ENCODE results near the gene CDHR2.

DNA sequence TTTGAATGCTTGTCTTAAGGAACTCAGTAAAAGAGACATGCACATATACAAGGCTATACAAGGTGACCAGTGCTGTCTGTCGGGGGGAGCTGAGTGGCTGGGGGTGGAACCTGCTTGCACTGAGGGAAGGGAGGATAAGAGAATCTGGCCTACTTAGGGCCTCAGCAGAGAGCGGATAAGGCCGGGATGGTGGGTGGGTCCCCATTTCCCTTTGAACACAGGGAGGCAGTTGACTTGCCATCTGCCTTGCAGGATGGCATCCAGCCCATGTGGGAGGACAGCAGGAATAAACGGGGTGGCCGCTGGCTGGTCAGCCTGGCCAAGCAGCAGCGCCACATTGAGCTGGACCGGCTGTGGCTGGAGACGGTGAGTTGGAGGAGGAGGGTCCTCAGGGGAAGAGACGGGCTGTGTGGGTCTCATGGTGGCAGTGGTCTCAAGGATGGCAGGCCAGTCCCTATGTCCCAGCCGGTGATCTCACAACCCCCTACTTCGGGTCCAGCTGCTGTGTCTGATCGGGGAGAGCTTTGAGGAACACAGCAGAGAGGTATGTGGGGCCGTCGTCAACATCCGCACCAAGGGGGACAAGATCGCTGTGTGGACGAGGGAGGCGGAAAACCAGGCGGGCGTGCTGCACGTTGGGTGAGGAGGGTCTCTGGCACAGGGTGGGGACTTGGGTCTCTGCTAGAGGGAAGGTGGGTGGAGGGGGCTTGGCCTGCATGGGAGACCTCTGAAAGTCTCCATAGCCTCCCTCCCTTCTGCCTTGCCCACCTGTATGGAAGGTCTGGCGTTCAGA is 95.9 kb downstream of the CDHR2 start:
- TF ChIP-seq, protein P1, sequence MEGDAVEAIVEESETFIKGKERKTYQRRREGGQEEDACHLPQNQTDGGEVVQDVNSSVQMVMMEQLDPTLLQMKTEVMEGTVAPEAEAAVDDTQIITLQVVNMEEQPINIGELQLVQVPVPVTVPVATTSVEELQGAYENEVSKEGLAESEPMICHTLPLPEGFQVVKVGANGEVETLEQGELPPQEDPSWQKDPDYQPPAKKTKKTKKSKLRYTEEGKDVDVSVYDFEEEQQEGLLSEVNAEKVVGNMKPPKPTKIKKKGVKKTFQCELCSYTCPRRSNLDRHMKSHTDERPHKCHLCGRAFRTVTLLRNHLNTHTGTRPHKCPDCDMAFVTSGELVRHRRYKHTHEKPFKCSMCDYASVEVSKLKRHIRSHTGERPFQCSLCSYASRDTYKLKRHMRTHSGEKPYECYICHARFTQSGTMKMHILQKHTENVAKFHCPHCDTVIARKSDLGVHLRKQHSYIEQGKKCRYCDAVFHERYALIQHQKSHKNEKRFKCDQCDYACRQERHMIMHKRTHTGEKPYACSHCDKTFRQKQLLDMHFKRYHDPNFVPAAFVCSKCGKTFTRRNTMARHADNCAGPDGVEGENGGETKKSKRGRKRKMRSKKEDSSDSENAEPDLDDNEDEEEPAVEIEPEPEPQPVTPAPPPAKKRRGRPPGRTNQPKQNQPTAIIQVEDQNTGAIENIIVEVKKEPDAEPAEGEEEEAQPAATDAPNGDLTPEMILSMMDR (IDR thresholded peaks at IDR 0.05): no peak
- TF ChIP-seq POLR2A (IDR thresholded peaks at IDR 0.05): no peak
